ENCODE data around the gene MYBPHL. TPM values are rescaled to one million over a fixed set of nuclear protein-coding genes. Genes with fewer than 3 reads are reported as not detected.
A peak's percentile ranks its signal among the peaks of the same experiment; 100 is the strongest.

Gene MYBPHL
- total RNA-seq, 3 donors from 2014 or later (not counting 1 experiment from before 2014, with no cell fraction given), result not detected

DNA sequence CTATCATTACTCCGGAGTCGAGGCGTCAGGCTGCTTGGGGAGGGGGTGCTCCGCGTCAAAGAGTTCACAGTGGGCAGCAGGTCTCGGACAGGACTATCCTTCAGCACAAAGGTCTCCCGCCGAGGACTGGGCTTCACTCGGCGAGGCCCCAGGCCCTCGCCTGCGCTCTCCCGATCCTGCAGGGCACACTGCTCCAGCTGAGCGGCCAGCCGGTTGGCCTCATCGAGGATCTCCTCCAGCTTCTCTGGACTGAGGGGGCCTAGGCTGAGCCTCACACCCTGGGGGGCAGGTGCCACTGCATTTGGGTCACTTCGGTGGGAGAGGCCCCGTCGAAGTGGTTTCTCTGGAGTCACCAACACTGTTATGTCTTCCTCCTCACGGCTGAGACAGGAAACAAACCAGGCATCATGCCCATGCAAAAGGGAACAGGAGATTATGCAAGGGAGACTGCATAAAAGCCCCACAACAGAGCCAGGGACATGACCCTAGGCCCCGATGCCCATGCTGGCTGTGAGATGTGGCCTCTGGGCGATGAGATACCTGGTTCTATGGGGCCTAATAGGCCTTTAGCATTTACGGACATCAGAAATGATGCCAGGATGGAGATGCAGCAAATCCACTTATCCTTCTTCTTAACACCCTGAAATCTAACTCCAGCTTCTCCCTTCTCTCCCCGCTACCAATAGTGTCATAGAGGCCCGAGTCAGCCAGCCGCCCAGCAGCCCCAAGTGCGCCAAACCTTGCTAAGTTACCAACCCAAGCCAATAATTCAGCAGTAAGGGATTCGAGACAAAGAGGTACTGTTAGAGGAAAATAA lies 24.9 kb downstream of the MYBPHL start:
- intact Hi-C loops (cut with micrococcal nuclease), result no loop called here
- DNase-seq, result no peak
- WGBS (ENCODE audit: insufficient coverage), result 80% methylated on average over 27 of the region's 28 CpGs
- H3K9me3 ChIP-seq (ENCODE audit: control insufficient read depth, insufficient read depth, low read length), result no peaks in the 10 kb centered on the region
- peak overlapping the region; percentile 99 for H3K4me3 Mint-ChIP-seq
- H3K4me1 ChIP-seq (ENCODE audit: control insufficient read depth, insufficient read depth, low read length), result peaks cover 24% of the 10 kb centered on the region
- H3K27ac Mint-ChIP-seq, result peak overlapping the region in 1 of 2 donors; percentile 90
- H3K27ac ChIP-seq (ENCODE audit: low read length), result no peak overlapping the region
- H3K4me1 Mint-ChIP-seq, result peaks cover 21 to 25% of the 10 kb centered on the region in 2 donors
- no peak for ATAC-seq
- H3K36me3 ChIP-seq (ENCODE audit: control insufficient read depth, insufficient read depth, low read length), result no peaks in the 10 kb centered on the region
- no peaks in the 10 kb centered on the region for H3K9me3 Mint-ChIP-seq
- H3K36me3 Mint-ChIP-seq, result no peaks in the 10 kb centered on the region
- no peaks in the 10 kb centered on the region for H3K27me3 Mint-ChIP-seq (ENCODE audit: low read depth in 2 of 2)
- H3K4me3 ChIP-seq (ENCODE audit: low read length), result no peak overlapping the region
- no peaks in the 10 kb centered on the region for H3K27me3 ChIP-seq (ENCODE audit: control insufficient read depth, insufficient read depth, low read length)
- TF ChIP-seq, protein P1, sequence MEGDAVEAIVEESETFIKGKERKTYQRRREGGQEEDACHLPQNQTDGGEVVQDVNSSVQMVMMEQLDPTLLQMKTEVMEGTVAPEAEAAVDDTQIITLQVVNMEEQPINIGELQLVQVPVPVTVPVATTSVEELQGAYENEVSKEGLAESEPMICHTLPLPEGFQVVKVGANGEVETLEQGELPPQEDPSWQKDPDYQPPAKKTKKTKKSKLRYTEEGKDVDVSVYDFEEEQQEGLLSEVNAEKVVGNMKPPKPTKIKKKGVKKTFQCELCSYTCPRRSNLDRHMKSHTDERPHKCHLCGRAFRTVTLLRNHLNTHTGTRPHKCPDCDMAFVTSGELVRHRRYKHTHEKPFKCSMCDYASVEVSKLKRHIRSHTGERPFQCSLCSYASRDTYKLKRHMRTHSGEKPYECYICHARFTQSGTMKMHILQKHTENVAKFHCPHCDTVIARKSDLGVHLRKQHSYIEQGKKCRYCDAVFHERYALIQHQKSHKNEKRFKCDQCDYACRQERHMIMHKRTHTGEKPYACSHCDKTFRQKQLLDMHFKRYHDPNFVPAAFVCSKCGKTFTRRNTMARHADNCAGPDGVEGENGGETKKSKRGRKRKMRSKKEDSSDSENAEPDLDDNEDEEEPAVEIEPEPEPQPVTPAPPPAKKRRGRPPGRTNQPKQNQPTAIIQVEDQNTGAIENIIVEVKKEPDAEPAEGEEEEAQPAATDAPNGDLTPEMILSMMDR (IDR thresholded peaks at IDR 0.05), result no peak

DNA sequence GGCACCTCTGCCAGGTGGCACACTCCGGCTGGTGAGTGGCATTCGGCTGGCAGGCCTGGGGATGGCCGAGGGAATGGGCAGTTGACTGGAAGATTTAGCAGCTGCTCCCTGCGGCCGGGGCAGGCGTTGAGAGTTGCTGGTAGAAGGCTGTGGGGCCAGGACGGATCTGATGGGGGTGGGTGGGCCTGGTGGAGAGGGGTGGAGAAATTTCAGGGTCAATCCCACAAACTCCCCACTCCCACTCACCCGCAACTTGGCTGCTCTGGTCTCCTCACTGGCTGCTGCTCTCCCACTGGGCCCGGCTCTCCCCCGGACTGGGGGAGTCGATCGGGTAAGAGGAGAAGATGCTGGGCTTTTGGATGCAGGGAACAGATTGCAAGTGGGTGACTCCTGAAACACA lies 25.9 kb downstream of the MYBPHL start:
- H3K27me3 ChIP-seq (ENCODE audit: control insufficient read depth, insufficient read depth, low read length), result no peaks in the 10 kb centered on the region
- intact Hi-C loops (cut with micrococcal nuclease), result no loop called here
- 96% methylated on average over 10 of the region's 12 CpGs for WGBS (ENCODE audit: insufficient coverage)

DNA sequence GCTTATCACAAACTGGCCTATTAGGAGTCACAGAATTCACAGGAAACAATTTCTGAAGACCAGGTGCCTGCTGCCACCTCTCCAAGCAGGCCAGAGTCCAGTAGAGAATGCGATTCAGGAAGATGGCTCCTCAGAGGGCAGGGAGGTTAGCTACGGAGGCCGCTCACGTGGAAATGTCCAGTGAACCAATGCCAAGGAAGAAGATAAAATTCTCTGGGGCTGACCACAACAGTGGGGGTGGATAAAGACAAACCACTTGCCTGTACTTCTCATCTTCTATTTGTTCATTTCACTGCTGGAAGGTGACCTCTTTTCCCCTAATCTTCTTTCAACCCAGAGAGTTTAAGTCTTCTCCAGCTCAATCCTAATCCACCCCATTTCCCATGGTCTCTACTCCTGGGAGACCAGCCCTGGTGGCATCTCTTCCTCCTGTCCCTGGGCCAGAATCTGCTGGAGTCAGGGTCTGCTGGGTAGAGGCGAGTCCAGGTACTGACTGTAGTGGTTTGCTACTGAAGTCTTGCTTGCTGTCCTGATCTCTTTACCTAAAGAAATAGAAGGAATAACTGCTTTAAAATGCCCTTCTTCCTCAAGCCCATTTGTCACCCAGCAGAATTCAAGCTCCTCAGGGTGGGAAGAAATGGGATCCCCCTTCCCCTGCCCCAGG lies 27.1 kb downstream of the MYBPHL start:
- peaks cover 24% of the 10 kb centered on the region for H3K4me1 ChIP-seq (ENCODE audit: control insufficient read depth, insufficient read depth, low read length)
- no peaks in the 10 kb centered on the region for H3K36me3 ChIP-seq (ENCODE audit: control insufficient read depth, insufficient read depth, low read length)
- no peaks in the 10 kb centered on the region for H3K27me3 ChIP-seq (ENCODE audit: control insufficient read depth, insufficient read depth, low read length)
- no peak for ATAC-seq
- Mint-ChIP-seq H3K36me3 (no peaks in the 10 kb centered on the region), H3K4me1 (peaks cover 21 to 25% of the 10 kb centered on the region in 2 donors), H3K27ac (no peak overlapping the region), H3K27me3 (ENCODE audit: low read depth in 2 of 2) (no peaks in the 10 kb centered on the region), H3K9me3 (no peaks in the 10 kb centered on the region), H3K4me3 (no peak overlapping the region)
- 98% methylated on average over 4 of the region's 5 CpGs for WGBS (ENCODE audit: insufficient coverage)
- no peak overlapping the region for H3K4me3 ChIP-seq (ENCODE audit: low read length)
- DNase-seq, result no peak
- H3K9me3 ChIP-seq (ENCODE audit: control insufficient read depth, insufficient read depth, low read length), result no peaks in the 10 kb centered on the region
- TF ChIP-seq, protein P1 (IDR thresholded peaks at IDR 0.05), result no peak
- intact Hi-C loops (cut with micrococcal nuclease), result no loop called here
- H3K27ac ChIP-seq (ENCODE audit: low read length), result no peak overlapping the region

More for the DNA sequence above, 25.9 kb downstream of the MYBPHL start:
- peaks cover 24% of the 10 kb centered on the region for H3K4me1 ChIP-seq (ENCODE audit: control insufficient read depth, insufficient read depth, low read length)
- H3K9me3 ChIP-seq (ENCODE audit: control insufficient read depth, insufficient read depth, low read length), result no peaks in the 10 kb centered on the region
- Mint-ChIP-seq H3K27me3 (ENCODE audit: low read depth in 2 of 2) (no peaks in the 10 kb centered on the region), H3K4me1 (peaks cover 21 to 25% of the 10 kb centered on the region in 2 donors), H3K36me3 (no peaks in the 10 kb centered on the region), H3K9me3 (no peaks in the 10 kb centered on the region), H3K27ac (no peak overlapping the region), H3K4me3 (no peak overlapping the region)
- no peak for DNase-seq
- H3K27ac ChIP-seq (ENCODE audit: low read length), result no peak overlapping the region
- TF ChIP-seq, protein P1 (IDR thresholded peaks at IDR 0.05), result no peak
- ATAC-seq, result no peak
- no peak overlapping the region for H3K4me3 ChIP-seq (ENCODE audit: low read length)
- no peaks in the 10 kb centered on the region for H3K36me3 ChIP-seq (ENCODE audit: control insufficient read depth, insufficient read depth, low read length)
